Endothelial cell of hepatic sinusoid (primary cell): ENCODE results near the gene SWI5.
"Not testable (repeated sequence)": the region's sequence is repeated elsewhere in the genome, so short reads cannot be mapped to it uniquely, and the experiment has no call there.

Experiments
- in situ Hi-C: cut with HindIII; loops from 2 replicates; pipeline ENCODE4 v1.10.0; 2017; ENCODE audit warnings: low sequenced_read_pairs

SWI5 gene

GRCh38 chr9:128276008-128276573 is at the start of gene SWI5:
Gene SWI5 (plus strand): TSS chr9:128276276.
- in situ Hi-C loops, result no loop called here

- in situ Hi-C loops, result loop anchor here (10.0 kb wide), 1 partner anchor 152 kb away; no protein-coding TSS in a partner anchor
These were observed 49.7 kb upstream of the SWI5 start for GRCh38 chr9:128226412-128226801.

- in situ Hi-C loops, result not testable (repeated sequence)
These were observed 45.2 kb upstream of the SWI5 start for GRCh38 chr9:128230897-128231296.

- in situ Hi-C loops, result no loop called here
These were observed 44.2 kb upstream of the SWI5 start for GRCh38 chr9:128231638-128232527.

GRCh38 chr9:128232528-128233428 is 43.3 kb upstream of the SWI5 start:
- in situ Hi-C loops, result no loop called here

- in situ Hi-C loops, result no loop called here
These were observed 42.2 kb upstream of the SWI5 start for GRCh38 chr9:128233817-128234406.

- in situ Hi-C loops, result no loop called here
These were observed 34.0 kb upstream of the SWI5 start for GRCh38 chr9:128242124-128242523.

- in situ Hi-C loops, result no loop called here
These were observed 33.3 kb upstream of the SWI5 start for GRCh38 chr9:128242828-128243214.

GRCh38 chr9:128243215-128244018 is 32.7 kb upstream of the SWI5 start:
- in situ Hi-C loops, result no loop called here

- in situ Hi-C loops, result no loop called here
These were observed 31.8 kb upstream of the SWI5 start for GRCh38 chr9:128244091-128244836.

GRCh38 chr9:128244837-128245231 is 31.2 kb upstream of the SWI5 start:
- in situ Hi-C loops, result no loop called here

GRCh38 chr9:128245421-128246151 is 30.5 kb upstream of the SWI5 start:
- in situ Hi-C loops, result no loop called here

- in situ Hi-C loops, result no loop called here
These were observed 29.6 kb upstream of the SWI5 start for GRCh38 chr9:128246471-128246870.

GRCh38 chr9:128247226-128247803 is 28.8 kb upstream of the SWI5 start:
- in situ Hi-C loops, result no loop called here

GRCh38 chr9:128249558-128249907 is 26.5 kb upstream of the SWI5 start:
- in situ Hi-C loops, result no loop called here

- in situ Hi-C loops, result loop anchor here (5.0 kb wide), 1 partner anchor 67 kb away; no protein-coding TSS in a partner anchor
These were observed 25.9 kb upstream of the SWI5 start for GRCh38 chr9:128249908-128250838.
